Measurements from ENCODE around the gene CSK. TPM values are rescaled to one million over a fixed set of nuclear protein-coding genes. Genes with fewer than 3 reads are reported as not detected.

CSK gene
- total and polyA plus RNA-seq, 2 experiments from 2014 or later = 16.9 to 19.1 TPM

- Histone ChIP-seq H3K4me2 (no peak overlapping the region), H3K79me2 (no peaks in the 10 kb centered on the region), H3K27me3 (peaks cover 41% of the 10 kb centered on the region), H4K20me1 (ENCODE audit: insufficient read depth, poor library complexity, severe bottlenecking) (no peaks in the 10 kb centered on the region), H3K9me2 (replicated peaks; ENCODE audit: insufficient read depth) (no peaks in the 10 kb centered on the region), H3K4me1 (ENCODE audit: insufficient read depth) (no peaks in the 10 kb centered on the region), H3K4me3 (no peak overlapping the region), H3K9me3 (ENCODE audit: low read depth) (no peaks in the 10 kb centered on the region), H3K36me3 (replicated peaks; ENCODE audit: insufficient read depth, low read depth) (no peaks in the 10 kb centered on the region), H3K27ac (no peak overlapping the region), H2AFZ (no peak overlapping the region)
- WGBS (ENCODE audit: low lambda C conversion rate, missing lambda C conversion rate) = 82% methylated on average over 6 of the region's 6 CpGs
- TF ChIP-seq EZH2 (IDR thresholded peaks at IDR 0.05; ENCODE audit: borderline replicate concordance) = no peak
- TF ChIP-seq CTCF (IDR thresholded peaks at IDR 0.05; ENCODE audit: poor library complexity) = no peak
- no peak for TF ChIP-seq EZH2phosphoT487 (IDR thresholded peaks at IDR 0.05; ENCODE audit: low read depth, severe bottlenecking, unreplicated experiment)
- DNase-seq (ENCODE audit: low spot score) = no peak
Measured at GRCh38 chr15:74828835-74829234, 47.0 kb downstream of the CSK start.

- H4K20me1 ChIP-seq (ENCODE audit: insufficient read depth, poor library complexity, severe bottlenecking) = no peaks in the 10 kb centered on the region
- DNase-seq (ENCODE audit: low spot score) = no peak
- no peaks in the 10 kb centered on the region for H3K9me3 ChIP-seq (ENCODE audit: low read depth)
- 64% methylated on average over 3 of the region's 3 CpGs for WGBS (ENCODE audit: low lambda C conversion rate, missing lambda C conversion rate)
- H3K4me3 ChIP-seq = no peak overlapping the region
- no peaks in the 10 kb centered on the region for H3K36me3 ChIP-seq (replicated peaks; ENCODE audit: insufficient read depth, low read depth)
- no peaks in the 10 kb centered on the region for H3K79me2 ChIP-seq
- no peaks in the 10 kb centered on the region for H3K4me1 ChIP-seq (ENCODE audit: insufficient read depth)
- no peak overlapping the region for H2AFZ ChIP-seq
- H3K4me2 ChIP-seq = no peak overlapping the region
- TF ChIP-seq CTCF (IDR thresholded peaks at IDR 0.05; ENCODE audit: poor library complexity) (no peak), EZH2 (IDR thresholded peaks at IDR 0.05; ENCODE audit: borderline replicate concordance) (no peak), EZH2phosphoT487 (IDR thresholded peaks at IDR 0.05; ENCODE audit: low read depth, severe bottlenecking, unreplicated experiment) (no peak)
- H3K27ac ChIP-seq = no peak overlapping the region
- H3K9me2 ChIP-seq (replicated peaks; ENCODE audit: insufficient read depth) = no peaks in the 10 kb centered on the region
- H3K27me3 ChIP-seq = peaks cover 41% of the 10 kb centered on the region
Measured at GRCh38 chr15:74829486-74829885, 47.6 kb downstream of the CSK start.

GRCh38 chr15:74829991-74830390, 48.1 kb downstream of the CSK start:
- H2AFZ ChIP-seq = no peak overlapping the region
- H3K79me2 ChIP-seq = no peaks in the 10 kb centered on the region
- H3K4me1 ChIP-seq (ENCODE audit: insufficient read depth) = no peaks in the 10 kb centered on the region
- no peaks in the 10 kb centered on the region for H3K36me3 ChIP-seq (replicated peaks; ENCODE audit: insufficient read depth, low read depth)
- no peaks in the 10 kb centered on the region for H3K9me3 ChIP-seq (ENCODE audit: low read depth)
- no peak overlapping the region for H3K27ac ChIP-seq
- H4K20me1 ChIP-seq (ENCODE audit: insufficient read depth, poor library complexity, severe bottlenecking) = no peaks in the 10 kb centered on the region
- H3K4me3 ChIP-seq = no peak overlapping the region
- DNase-seq (ENCODE audit: low spot score) = no peak
- no peak for TF ChIP-seq CTCF (IDR thresholded peaks at IDR 0.05; ENCODE audit: poor library complexity)
- TF ChIP-seq EZH2phosphoT487 (IDR thresholded peaks at IDR 0.05; ENCODE audit: low read depth, severe bottlenecking, unreplicated experiment) = no peak
- no peak for TF ChIP-seq EZH2 (IDR thresholded peaks at IDR 0.05; ENCODE audit: borderline replicate concordance)
- no peak overlapping the region for H3K4me2 ChIP-seq
- peaks cover 41% of the 10 kb centered on the region for H3K27me3 ChIP-seq
- WGBS (ENCODE audit: low lambda C conversion rate, missing lambda C conversion rate) = 74% methylated on average over 6 of the region's 6 CpGs
- H3K9me2 ChIP-seq (replicated peaks; ENCODE audit: insufficient read depth) = no peaks in the 10 kb centered on the region

GRCh38 chr15:74830868-74831267, 49.0 kb downstream of the CSK start:
- 85% methylated on average over 5 of the region's 5 CpGs for WGBS (ENCODE audit: low lambda C conversion rate, missing lambda C conversion rate)
- no peak for DNase-seq (ENCODE audit: low spot score)
- H3K27me3 ChIP-seq = peaks cover 36% of the 10 kb centered on the region
- H4K20me1 ChIP-seq (ENCODE audit: insufficient read depth, poor library complexity, severe bottlenecking) = no peaks in the 10 kb centered on the region
- no peak overlapping the region for H2AFZ ChIP-seq
- H3K9me2 ChIP-seq (replicated peaks; ENCODE audit: insufficient read depth) = no peaks in the 10 kb centered on the region
- no peaks in the 10 kb centered on the region for H3K36me3 ChIP-seq (replicated peaks; ENCODE audit: insufficient read depth, low read depth)
- H3K4me1 ChIP-seq (ENCODE audit: insufficient read depth) = no peaks in the 10 kb centered on the region
- TF ChIP-seq CTCF (IDR thresholded peaks at IDR 0.05; ENCODE audit: poor library complexity) (no peak), EZH2phosphoT487 (IDR thresholded peaks at IDR 0.05; ENCODE audit: low read depth, severe bottlenecking, unreplicated experiment) (no peak), EZH2 (IDR thresholded peaks at IDR 0.05; ENCODE audit: borderline replicate concordance) (no peak)
- no peak overlapping the region for H3K27ac ChIP-seq
- no peaks in the 10 kb centered on the region for H3K9me3 ChIP-seq (ENCODE audit: low read depth)
- no peaks in the 10 kb centered on the region for H3K79me2 ChIP-seq
- no peak overlapping the region for H3K4me3 ChIP-seq
- H3K4me2 ChIP-seq = no peak overlapping the region

All from hepatocyte (in vitro differentiated cells).